Measurements from ENCODE around the gene RBL2. TPM values are rescaled to one million over a fixed set of nuclear protein-coding genes. Genes with fewer than 3 reads are reported as not detected.

RBL2 gene
- total and polyA plus RNA-seq, 9 of the 15 experiments (the other 6 are each of a cell fraction or from before 2014, with no cell fraction given), result 7.8 to 76.3 (median 28.5) TPM

- TF ChIP-seq RNF219 (CRISPR knock-in tag; IDR thresholded peaks at IDR 0.05) (no peak), CHD1 (IDR thresholded peaks at IDR 0.05; ENCODE audit: low read length) (no peak), ARNT (IDR thresholded peaks at IDR 0.05) (no peak), TEAD1 (CRISPR knock-in tag; IDR thresholded peaks at IDR 0.05) (peak in 1 of 2 experiments; percentile 70; a peak in 1 of 4 replicates), SRSF9 (IDR thresholded peaks at IDR 0.05; ENCODE audit: borderline replicate concordance, low read depth, low read length) (no peak), DMBX1 (CRISPR knock-in tag; IDR thresholded peaks at IDR 0.05; ENCODE audit: borderline replicate concordance) (no peak), POLR2AphosphoS2 (IDR thresholded peaks at IDR 0.05; ENCODE audit: low read length) (no peak), E2F8 (IDR thresholded peaks at IDR 0.05; ENCODE audit: low read depth, partially characterized antibody) (no peak), E2F5 (CRISPR knock-in tag; IDR thresholded peaks at IDR 0.05) (no peak), CBX2 (IDR thresholded peaks at IDR 0.05; ENCODE audit: insufficient read depth, low read length, poor library complexity, severe bottlenecking) (no peak), PML (IDR thresholded peaks at IDR 0.05; ENCODE audit: low read length) (no peak), ATF7 (IDR thresholded peaks at IDR 0.05) (no peak), C11orf30 (IDR thresholded peaks at IDR 0.05; ENCODE audit: low read depth) (no peak), NR3C1 (CRISPR knock-in tag; IDR thresholded peaks at IDR 0.05) (no peak), HNRNPL (IDR thresholded peaks at IDR 0.05; ENCODE audit: low read depth, low read length) (no peak), JUND (IDR thresholded peaks at IDR 0.05; ENCODE audit: borderline replicate concordance, low read depth, low read length) (no peak), JUND (tag; IDR thresholded peaks at IDR 0.05; ENCODE audit: borderline replicate concordance, low read depth, low read length) (no peak), ZNF561 (CRISPR knock-in tag; conservative IDR thresholded peaks at IDR 0.05) (no peak), E2F6 (IDR thresholded peaks at IDR 0.05; ENCODE audit: borderline replicate concordance in 1 of 2, extremely low read depth in 1 of 2, insufficient read depth in 1 of 2, insufficient read length in 1 of 2, low read depth in 1 of 2, low read length in 1 of 2, poor library complexity in 1 of 2, severe bottlenecking in 1 of 2) (no peak), HLTF (IDR thresholded peaks at IDR 0.05) (no peak), ETV5 (CRISPR knock-in tag; IDR thresholded peaks at IDR 0.05; ENCODE audit: low read depth) (no peak), ZNF76 (CRISPR knock-in tag; IDR thresholded peaks at IDR 0.05; ENCODE audit: borderline replicate concordance) (no peak), DDX20 (tag; IDR thresholded peaks at IDR 0.05; ENCODE audit: low read depth) (peak; percentile 84), JUNB (CRISPR knock-in tag; conservative IDR thresholded peaks at IDR 0.05) (no peak)
Observed at GRCh38 chr16:53430363-53430762, 3.9 kb upstream of the RBL2 start (continued).
